SKM-1 treated with dmso at 0.1 percent for 144 hours (cell line): ENCODE data around the gene ARHGAP33.

Experiments
- DNase-seq: peaks from one replicate; lab custom pipeline; 2025; ENCODE audit not compliant: unreplicated experiment; lab: John Stamatoyannopoulos, UW

Gene ARHGAP33

GRCh38 chr19:35775298-35776101, at the start of gene ARHGAP33:
ARHGAP33 (plus strand) TSS chr19:35775564; CDS start chr19:35775659, 95 bp downstream.
- DNase-seq, result peak; percentile 96

DNA sequence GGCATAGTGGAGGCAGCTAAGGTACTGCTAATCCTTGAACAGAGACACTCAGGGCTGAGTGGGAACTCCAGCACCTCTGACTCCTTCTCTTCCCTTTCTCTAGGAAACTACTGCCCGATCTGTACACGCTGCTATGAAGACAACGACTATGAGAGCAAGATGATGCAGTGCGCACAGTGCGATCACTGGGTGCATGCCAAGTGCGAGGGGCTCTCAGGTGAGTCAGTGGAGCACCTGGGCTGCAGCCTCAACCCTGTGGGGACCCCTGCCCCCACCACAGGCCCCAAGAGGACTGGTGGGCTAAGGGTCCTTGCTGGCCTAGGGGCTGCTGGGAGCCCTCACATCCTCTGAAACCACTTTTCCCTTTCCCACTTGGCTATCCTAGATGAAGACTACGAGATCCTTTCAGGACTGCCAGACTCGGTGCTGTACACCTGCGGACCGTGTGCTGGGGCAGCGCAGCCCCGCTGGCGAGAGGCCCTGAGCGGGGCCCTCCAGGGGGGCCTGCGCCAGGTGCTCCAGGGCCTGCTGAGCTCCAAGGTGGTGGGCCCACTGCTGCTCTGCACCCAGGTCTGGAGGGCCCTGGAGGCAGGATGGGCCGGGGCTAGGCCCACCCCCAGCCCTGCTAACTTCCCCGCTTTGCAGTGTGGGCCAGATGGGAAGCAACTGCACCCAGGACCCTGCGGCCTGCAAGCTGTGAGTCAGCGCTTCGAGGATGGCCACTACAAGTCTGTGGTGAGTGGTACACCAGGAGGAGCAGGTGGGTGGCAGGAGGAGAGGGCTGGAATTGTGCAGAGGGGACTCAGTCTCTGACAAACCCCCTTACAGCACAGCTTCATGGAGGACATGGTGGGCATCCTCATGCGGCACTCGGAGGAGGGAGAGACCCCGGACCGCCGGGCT, 48.1 kb upstream of the ARHGAP33 start:
- DNase-seq, result no peak

DNA sequence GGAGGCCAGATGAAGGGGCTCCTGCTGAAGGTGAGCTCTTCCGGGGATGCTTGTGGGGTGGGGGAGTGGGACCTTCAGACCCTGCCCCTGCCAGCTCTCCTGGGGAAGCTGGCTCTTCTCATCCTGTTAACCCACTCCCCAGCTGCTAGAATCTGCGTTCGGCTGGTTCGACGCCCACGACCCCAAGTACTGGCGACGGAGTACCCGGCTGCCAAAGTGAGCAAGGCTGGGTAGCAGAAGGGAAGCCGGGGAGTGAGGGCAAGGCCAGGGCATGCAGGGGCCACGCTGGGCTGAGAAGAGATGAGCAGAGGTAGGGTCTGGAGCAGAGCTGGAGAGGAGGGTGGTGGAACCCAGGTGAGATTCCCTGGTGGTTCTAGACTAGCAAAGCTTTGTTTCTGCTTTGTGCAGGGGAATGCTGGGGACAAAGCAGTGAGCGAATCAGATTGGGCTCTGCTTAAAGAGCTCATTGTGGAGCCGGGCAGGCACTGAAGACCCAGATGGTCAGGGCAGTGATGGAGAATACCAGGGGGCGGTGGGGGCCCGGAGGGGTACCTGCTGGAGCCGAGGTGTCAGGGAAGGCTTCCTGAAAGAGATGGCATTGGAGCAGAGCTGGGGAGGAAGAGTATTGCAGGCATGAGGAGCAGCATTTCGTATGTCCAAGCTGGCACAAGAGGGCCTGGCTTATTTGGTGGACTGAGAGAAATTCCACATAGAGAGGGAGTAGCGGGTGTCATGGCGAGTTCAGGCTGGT, 47.2 kb upstream of the ARHGAP33 start:
- no peak for DNase-seq

DNA sequence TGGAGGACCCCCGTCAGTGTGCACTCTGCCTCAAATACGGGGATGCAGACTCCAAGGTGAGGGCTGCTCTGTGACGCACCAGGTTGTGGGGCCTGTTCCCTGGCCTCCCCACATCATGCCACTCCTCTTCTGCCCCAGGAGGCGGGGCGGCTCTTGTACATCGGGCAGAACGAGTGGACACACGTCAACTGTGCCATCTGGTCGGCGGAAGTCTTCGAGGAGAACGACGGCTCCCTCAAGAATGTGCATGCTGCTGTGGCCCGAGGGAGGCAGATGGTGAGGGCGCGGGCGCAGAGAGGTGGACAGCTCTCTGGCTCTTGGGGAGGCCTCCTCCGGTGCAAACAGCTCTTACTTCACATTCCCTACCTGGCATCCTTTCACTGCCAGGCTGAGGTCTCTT, 46.3 kb upstream of the ARHGAP33 start:
- no peak for DNase-seq

DNA sequence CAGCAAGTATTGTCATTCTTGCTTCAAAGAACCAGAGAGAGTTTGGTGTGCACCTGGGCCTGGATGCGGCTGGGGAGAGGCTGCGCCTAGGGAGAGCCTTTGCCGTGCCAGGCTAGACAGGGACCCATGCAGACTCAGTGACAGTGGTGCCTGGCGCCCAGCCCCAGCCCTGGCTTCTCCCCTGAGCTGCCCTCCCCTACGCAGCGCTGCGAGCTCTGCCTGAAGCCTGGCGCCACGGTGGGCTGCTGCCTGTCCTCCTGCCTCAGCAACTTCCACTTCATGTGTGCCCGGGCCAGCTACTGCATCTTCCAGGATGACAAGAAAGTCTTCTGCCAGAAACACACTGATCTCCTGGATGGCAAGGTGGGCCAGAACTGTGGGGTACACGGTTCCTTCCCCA, 45.6 kb upstream of the ARHGAP33 start:
- DNase-seq, result no peak

DNA sequence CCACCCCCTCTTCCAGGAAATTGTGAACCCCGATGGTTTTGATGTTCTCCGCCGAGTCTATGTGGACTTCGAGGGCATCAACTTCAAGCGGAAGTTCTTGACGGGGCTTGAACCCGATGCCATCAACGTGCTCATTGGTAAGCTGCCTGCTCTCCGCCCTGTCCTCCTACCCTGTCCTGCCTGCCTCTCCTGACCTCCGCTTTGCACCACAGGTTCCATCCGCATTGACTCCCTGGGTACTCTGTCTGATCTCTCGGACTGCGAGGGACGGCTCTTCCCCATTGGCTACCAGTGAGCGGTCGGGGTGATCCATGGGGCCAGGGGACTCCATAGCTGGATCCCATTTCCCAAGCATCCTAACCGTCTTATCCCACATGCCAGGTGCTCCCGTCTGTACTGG, 45.0 kb upstream of the ARHGAP33 start:
- no peak for DNase-seq

- no peak for DNase-seq
Measured at GRCh38 chr19:35731353-35731752, 44.0 kb upstream of the ARHGAP33 start.

GRCh38 chr19:35731779-35732405, 43.5 kb upstream of the ARHGAP33 start:
- no peak for DNase-seq

DNA sequence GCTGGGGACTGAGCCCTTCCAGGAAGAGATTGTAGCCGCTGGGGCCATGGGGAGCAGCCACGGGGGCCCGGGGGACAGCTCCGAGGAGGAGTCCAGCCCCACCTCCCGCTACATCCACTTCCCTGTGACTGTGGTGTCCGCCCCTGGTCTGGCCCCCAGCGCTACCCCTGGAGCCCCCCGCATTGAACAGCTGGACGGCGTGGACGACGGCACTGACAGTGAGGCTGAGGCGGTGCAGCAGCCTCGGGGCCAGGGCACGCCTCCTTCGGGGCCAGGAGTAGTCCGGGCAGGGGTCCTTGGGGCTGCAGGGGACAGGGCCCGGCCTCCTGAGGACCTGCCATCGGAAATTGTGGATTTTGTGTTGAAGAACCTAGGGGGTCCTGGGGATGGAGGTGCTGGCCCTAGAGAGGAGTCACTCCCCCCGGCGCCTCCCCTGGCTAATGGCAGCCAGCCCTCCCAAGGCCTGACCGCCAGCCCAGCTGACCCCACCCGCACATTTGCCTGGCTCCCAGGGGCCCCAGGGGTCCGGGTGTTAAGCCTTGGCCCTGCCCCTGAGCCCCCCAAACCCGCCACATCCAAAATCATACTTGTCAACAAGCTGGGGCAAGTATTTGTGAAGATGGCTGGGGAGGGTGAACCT, 42.7 kb upstream of the ARHGAP33 start:
- no peak for DNase-seq

DNA sequence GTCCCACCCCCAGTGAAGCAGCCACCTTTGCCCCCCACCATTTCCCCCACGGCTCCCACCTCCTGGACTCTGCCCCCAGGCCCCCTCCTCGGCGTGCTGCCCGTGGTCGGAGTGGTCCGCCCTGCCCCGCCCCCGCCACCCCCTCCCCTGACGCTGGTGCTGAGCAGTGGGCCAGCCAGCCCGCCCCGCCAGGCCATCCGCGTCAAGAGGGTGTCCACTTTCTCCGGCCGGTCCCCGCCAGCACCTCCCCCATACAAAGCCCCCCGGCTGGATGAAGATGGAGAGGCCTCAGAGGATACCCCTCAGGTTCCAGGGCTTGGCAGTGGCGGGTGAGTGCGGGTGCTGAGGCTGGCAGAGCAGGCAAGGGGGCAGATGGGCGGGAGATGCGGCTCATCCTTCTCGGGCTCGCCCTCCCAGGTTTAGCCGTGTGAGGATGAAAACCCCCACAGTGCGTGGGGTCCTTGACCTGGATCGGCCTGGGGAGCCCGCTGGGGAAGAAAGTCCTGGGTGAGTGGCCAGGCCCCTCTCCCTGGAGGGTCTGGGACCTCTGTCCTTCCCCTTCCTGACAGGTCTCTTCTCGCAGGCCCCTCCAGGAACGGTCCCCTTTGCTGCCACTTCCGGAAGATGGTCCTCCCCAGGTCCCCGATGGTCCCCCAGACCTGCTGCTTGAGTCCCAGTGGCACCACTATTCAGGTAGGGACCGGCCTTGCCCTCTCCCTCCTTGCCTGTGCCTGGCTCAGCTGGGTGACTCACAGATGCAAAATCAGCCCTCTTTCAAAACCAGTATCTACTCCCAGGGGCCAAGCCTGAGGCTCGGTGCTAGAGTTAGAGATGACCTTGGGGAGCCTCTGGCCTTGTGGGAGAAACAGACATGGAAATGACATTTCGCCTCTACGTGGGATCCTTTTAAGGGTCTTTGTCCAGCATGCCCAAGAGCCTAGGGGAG, 41.9 kb upstream of the ARHGAP33 start:
- DNase-seq, result no peak

DNA sequence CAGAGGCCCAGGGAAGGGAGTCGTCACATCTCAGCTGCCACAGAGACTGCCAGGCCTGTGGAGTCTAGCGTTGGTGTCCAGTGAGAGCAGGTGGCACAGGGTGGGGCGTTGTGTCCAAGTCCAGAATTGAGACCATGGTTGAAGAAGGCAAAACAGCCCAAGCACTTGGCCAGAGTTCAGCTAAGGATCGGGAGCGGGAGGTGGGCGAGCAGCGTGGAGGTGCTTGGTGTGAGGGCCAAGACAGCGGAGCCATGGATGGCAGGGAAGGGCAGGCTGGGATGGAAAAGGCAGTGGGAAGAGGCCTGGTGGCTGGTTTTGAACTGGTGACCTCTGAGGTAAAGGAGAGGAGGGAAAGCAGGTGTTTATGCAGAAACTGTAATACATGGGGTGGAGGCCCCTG, 41.1 kb upstream of the ARHGAP33 start:
- DNase-seq, result no peak

DNA sequence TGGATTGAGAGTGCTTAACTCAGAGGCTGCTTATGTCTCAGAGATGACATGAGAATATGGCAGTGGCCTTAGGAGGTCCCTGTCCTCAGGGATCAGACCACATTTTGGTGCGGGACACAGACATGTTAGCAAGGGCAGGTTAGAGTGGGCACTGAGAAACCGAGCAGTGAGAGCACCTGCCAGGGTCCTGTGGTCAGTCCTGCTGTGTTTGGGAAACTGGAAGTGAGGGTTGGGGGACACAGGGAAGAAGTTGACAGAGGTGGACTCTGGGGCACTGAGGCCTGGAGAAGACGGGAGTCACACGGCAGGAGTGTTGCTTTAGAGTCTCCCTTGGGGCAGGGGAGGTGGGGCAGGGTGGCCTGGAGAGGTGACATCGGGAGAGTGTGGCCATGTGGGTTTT, 40.5 kb upstream of the ARHGAP33 start:
- DNase-seq, result no peak

DNA sequence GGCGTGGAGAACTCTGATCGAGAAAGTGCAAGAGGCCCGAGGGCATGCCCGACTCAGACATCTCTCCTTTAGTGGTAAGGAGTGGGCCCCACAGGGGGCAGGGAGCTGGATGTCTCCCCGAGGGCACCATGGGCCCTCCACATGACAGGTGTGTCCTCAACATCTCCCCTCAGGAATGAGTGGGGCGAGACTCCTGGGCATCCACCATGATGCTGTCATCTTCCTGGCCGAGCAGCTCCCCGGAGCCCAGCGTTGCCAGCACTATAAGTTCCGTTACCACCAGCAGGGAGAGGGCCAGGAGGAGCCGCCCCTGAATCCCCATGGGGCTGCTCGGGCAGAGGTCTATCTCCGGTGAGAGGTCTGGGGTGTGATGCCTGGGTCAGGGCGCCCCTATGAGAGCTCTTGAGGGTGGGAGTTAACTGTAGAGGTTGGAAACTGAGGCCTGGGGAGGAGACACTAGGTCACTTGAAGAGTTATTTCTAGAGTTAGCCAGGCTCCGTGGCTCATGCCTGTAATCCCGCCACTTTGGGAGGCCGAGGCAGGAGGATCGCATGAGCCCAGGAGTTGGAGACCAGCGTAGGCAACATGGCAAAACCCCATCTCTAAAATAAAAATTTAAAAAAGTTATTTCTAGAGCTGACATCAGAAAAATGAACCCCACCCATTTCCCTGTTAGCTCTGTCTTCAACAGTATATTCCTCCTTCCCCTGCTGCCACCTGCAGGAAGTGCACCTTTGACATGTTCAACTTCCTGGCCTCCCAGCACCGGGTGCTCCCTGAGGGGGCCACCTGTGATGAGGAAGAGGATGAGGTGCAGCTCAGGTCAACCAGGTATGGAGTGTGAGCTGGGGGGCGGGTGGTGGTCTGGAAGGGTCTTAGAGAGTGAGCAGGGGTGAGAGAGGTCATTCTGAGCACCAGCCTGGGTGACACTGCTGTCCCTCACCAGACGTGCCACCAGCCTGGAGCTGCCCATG, 38.2 kb upstream of the ARHGAP33 start:
- no peak for DNase-seq

GRCh38 chr19:35738021-35738886, 37.1 kb upstream of the ARHGAP33 start:
- no peak for DNase-seq

- DNase-seq, result no peak
Measured at GRCh38 chr19:35738887-35739229, 36.5 kb upstream of the ARHGAP33 start.

- no peak for DNase-seq
Measured at GRCh38 chr19:35739275-35740107, 35.9 kb upstream of the ARHGAP33 start.

GRCh38 chr19:35740108-35740422, 35.3 kb upstream of the ARHGAP33 start:
- no peak for DNase-seq
